SKM-1 (cell line): ENCODE measurements around the gene NCCRP1.

Experiments used
- DNase-seq: peaks from one replicate; lab custom pipeline; 2025; ENCODE audit not compliant: unreplicated experiment; lab: John Stamatoyannopoulos, UW

Gene NCCRP1, protein sequence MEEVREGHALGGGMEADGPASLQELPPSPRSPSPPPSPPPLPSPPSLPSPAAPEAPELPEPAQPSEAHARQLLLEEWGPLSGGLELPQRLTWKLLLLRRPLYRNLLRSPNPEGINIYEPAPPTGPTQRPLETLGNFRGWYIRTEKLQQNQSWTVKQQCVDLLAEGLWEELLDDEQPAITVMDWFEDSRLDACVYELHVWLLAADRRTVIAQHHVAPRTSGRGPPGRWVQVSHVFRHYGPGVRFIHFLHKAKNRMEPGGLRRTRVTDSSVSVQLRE

DNA sequence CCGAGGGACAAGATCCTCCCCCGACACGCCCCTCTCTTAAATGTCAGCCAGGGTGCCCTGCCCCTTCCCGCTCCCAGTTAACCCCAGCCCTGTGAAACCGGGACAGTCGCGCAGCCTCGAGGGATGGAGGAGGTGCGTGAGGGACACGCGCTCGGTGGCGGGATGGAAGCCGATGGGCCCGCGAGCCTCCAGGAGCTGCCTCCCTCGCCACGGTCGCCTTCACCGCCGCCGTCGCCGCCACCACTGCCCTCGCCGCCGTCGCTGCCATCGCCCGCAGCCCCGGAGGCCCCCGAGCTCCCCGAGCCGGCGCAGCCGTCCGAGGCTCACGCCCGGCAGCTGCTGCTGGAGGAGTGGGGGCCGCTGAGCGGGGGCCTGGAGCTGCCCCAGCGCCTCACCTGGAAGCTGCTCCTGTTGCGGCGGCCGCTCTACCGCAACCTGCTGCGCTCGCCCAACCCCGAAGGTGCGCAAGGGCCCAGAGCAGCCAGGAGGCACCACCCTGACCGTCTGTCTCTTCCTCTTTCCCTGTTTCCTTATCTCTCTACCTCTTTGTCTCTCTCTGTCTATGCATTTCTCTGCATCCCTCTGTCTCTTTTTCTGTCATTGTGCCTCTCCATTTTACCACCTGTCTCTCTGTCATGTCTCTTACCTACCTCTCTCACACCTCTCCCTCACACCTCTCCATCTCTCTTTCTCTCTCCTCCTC lies at the start of gene NCCRP1:
TSS of gene NCCRP1 (plus strand) at position 105 of the 703 bp plus-strand sequence. CDS start at position 124, 19 bp downstream.
- DNase-seq: no peak

DNA sequence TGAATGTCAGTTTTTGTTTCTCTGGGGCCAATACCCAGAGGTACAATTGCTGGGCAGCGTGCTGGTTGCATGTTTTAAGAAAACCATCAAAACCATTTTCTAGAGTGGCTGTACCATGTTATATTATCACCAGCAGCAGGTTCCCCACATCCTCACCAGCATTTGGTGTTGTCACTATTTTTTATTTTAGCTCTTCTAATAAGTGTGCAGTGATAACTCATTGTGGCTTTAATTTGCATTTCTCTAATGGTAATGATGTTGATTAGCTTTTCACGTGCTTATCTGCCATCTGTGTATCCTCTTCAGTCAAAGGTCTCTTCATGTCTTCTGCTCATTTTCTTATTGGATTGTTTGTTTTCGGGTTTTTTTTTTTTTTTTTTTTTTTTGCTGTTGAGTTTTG lies 49.3 kb upstream of the NCCRP1 start:
- no peak for DNase-seq

DNA sequence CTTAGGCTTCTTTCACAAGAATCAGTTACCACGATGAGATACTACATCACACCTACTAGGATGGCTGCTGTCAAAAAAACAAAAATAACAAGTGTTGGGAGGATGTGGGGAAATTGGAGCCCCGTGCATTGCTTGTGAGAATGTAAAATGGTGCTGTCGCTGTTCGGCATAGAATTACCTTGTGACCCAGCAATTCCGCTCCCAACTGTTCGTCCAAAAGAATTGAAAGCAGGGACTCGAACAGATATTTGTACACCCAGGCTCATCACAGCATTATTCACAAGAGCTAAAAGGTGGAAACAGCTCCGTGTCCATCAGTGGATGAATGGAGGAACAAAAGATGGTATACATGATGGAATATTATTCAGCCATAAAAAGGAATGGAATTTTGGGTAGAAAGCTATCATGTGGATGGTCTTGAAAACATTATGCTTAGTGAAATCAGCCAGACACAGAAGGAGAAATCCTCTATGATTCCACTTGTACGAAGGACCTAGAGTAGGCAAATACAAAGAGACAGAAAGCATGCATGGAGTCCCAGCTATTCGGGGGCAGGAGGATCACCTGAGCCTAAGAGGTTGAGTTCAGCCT lies 47.7 kb upstream of the NCCRP1 start:
- no peak for DNase-seq

DNA sequence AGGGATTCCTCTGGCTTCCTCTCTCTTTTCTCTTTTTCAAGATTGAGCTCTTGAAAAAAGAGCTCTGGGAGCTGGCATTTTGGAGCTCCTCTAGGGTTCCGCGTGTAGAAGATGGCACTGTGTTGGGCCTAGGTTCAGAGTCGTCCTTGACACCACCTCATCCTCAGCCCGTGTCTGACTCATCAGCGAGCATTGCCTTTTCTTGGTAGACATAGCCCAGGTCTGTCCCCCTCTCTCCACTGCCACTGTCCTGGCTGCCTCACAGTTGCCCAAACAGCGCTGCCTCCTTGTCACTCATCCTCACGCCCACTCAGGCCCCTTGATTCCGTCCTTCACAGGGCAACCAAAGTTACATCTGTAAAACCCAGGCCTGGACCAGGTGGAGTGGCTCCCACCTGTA lies 46.5 kb upstream of the NCCRP1 start:
- no peak for DNase-seq

DNA sequence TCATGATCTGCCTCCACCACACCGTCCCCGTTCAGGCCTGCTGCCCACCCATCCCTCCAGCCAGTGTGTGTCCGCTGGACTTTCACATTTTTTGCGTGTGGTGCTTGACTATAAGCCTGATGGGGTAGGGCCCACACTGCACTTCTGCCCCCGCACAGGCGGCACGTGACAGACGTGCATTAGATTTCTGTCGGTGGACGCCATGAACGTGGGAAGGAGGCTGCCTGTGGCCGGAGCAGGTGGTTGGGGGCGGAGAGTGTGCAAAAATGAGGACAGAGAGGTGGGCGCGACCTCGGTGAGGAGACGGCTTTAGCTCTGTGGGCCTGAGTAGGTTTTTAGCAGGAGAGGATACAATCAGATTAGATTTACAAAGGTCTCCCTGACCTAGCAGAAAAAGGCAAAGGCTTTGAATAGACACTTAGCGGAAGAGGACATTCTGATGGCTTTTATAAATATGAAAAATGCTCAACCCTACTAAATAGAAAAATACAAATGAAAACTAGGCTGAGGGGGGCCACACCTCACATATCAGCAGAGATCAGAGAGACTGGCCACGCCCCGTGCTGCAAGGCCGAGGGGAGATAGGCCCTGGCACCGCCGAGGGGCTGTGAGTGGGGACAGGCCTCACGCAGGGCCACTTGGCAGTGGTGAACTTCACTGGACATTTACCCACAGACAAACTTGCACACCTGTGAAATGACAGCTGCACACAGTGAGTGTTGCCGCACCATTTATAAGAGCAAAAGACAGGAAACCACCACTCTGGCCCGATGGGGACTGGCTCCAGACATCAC lies 45.8 kb upstream of the NCCRP1 start:
- no peak for DNase-seq

DNA sequence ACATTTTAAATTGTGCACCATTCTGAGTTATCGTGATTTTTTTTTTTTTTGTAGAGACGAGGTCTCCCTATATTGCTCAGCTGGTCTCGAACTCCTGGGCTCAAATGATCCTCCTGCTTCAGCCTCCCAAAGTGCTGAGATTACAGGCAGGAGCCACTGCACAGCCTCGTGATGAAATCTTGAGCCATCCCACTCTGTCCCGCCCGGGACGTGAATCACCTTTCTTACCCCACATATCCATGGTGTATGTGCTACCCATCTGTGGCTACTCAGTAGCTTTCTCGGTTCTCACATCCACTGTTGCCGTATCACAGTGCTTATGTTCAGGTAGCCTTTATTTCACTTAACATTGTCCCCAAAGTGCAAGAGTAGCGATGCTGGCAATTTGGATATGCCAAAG lies 44.7 kb upstream of the NCCRP1 start:
- DNase-seq: no peak

DNA sequence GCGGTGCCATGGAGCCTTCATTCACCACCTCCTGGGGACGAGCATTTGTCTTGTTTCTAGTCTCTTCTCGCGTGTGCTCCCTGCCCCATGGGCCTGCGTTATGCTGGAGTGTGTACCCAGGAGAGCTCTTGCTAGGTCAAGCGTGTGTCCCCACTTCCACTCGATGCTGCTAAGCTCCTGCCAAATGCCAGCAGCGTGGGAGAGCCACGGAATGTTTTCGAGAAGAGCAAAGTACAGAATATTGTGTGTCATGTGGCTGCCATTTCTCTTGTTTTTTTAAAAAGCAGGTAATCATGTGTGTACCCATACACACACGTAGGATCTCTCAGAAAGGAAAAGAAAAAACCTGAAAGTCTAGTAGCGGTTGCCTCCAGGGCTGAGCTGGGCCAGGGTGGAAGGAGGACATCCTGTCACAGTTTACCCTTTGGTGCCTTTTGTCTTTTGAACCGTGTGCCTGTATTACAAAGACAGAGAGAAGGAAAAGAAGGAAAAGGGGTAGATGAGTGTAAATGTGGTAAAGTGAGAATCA lies 42.6 kb upstream of the NCCRP1 start:
- no peak for DNase-seq

DNA sequence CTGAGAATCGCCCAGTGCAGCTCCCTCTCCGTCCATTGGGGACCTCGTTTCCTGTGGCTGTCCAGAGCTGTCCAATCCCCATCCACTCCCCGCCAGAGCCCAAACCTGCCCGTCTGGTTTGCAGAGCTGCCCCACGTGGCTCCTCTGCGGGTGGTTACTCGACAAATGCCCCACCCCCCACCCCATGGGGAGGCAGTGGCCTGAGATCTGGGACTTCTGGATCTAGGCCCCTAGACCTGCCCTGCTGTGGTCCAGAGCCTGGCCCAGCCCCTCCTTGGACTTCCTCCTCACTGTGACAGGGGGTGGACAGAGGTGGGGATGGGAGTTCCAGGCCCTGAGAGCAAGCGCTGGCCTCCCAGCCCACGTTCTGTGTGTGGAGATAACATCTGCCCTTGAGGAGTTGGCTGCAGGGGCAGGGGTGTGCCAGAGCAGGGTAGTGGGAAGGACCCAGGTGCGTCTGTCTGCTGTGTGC lies 42.1 kb upstream of the NCCRP1 start:
- no peak for DNase-seq

DNA sequence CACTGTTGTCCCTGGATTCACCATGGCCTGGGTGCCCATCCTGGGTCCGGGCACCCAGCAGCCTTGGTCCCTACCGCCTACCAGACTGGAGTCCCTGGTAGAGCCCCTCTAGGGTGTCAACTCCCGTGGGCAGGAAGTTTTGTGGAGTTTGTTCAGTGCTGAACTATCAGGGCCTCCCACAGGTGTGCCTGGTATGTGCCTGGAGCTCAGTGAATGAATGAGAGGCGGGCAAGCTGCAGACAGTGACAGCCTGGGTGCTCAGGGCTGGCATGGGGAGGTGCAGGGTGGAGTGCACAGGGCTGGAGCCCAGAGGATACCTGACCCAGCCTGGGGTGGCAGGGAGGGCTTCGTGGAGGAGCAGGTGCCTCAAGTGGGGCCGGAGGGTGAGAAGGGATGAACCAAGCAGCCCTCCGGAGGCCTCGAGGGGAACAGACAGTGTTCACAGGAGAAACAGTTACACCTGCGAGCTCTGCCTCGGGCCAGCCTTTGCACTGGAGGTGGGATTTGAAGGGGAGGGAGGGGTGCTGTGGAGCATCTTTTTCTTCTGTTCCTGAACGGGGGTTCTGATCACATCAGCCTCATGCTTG lies 41.6 kb upstream of the NCCRP1 start:
- DNase-seq: no peak

DNA sequence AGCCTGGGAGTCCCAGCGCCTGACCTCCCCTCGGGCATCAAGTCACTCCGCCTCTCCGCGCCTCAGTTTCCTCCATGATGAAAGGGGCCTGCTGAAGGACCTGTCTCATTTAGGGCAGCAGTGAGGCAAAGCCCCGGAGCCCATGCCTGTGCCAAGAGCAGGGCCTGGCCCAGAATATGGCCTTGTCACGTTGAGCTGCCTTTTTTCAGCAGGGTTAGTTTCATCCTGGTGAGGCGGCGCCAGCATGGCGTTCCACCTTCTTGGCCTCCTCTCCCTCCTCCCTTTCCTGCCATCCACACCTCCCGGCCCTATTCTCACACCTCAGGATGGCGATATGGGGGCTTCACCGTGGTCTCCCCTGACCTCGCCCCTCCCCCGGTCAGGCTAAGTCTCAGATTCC lies 41.0 kb upstream of the NCCRP1 start:
- no peak for DNase-seq

DNA sequence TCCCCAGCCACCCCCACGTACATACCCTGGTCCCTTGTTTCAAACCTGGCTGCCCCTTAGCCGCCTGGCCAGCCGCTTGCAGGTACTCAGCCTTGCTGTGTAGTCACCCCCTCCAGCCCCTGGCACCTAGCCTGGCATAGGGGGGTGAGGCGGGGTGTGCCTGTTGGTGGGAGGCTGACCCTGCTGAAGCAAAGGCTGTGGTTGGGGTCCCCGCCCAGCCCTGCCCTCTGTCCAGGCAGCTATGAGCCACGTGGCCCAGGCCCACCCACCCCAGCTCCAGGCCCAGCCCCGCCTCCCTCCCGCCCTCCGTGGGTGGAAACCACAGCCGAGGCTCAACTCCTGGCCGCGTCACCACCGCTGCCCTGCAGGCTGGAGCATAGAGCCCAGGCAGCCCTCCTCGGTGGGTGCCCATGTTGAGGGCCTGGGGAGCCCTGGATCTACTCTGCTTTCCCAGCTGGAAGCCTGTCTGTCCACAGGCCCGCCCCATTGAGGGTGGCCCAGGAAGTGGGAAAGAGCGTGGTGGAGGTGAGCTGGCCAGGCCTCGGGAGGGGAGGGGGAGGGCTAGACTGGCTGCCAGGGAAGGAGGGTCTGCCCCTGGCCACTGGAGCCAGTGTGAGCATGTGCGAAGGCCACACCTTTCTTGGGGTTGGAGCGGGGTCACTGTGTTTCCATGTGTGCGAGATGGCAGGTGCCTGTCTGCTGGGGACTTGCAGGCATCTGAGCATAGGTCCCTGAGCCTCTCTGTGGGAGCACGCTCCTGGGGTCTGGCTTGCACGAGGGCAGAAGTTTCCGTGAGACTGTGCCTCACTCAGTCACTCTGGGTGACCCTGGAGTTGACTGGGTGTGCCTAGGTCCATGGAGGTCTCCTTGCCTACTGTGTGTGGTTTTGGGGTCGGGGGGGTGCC lies 40.2 kb upstream of the NCCRP1 start:
- DNase-seq: no peak

DNA sequence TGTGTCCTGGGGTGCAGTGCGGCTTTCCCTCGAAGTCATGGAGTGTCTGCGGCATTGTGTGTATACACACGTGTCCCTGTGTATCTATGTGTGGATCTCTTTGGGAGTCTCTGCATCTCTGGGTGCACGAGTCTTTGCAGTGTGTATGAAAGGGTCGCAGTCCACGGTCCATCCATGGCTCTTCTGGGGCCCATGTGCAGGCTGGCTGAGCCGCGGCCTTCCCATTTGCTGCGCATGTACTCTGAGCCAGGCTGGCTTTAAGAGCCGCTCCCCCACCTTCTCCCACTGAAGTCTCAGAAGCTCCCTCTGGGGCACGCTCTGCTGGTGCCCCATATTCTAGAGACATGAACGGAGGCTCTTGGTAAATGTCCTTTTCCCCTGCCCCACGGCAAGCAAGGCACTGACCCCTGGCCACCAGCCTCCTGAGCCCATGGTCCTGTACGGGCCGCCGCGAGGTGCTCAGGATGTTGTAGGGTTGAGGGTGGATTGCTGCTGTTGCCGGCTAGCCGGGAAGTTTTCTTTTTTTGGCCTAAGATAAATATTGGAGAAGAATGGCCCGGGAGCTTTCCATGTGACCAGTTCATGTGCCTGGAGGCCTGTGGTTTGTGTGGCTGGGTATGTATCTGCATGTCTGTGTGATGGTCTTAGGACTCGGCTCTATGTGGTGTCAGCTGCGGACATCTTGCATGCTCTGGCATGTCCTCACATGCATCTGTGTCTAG lies 39.3 kb upstream of the NCCRP1 start:
- no peak for DNase-seq

DNA sequence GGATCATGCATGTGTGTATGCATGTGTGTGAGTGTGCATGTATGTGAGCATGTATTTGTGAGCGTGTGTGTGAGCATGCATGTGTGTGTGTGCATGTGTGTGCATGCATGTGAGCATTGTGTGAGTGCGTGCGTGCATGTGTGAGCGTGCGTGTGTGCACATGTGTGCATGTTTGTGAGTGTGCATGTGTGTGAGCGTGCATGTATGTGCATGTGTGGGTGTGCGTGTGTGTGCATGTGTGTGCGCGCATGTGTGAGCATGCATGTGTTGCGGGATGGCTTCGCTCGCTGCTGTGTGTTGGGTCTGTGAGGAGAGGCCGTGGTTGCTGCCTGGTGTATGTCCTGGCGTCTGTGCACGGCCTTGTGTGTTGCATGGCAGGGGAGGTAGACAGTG lies 38.8 kb upstream of the NCCRP1 start:
- DNase-seq: no peak

DNA sequence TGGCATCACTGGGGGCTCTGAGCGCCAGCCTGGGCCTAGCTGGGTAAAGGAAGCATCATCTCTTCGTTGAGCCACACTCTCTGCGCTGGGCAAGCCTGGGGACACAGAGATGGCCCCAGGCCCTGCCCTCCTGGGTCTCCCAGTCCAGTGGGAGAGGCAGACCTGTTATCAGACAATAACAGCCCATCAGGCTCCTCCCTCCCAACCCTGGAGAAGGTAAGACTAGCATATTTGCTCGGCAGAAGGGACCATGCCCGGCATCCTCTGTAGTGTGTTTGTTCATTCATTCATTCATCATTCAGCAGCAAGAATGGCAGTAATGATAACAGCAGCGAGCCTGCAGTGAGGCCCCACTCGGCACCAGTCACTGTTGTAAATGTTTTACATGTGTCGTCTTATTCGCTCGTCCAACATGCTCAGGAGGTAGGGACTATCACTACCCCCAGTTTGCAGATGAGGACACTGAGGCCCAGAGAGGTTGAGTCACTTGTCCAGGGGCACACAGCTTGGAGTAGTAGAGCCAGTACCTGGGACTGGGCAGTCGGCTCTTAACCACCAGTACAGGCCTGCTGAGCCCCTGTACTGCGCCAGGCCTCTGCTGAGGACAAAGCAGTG lies 38.0 kb upstream of the NCCRP1 start:
- no peak for DNase-seq

DNA sequence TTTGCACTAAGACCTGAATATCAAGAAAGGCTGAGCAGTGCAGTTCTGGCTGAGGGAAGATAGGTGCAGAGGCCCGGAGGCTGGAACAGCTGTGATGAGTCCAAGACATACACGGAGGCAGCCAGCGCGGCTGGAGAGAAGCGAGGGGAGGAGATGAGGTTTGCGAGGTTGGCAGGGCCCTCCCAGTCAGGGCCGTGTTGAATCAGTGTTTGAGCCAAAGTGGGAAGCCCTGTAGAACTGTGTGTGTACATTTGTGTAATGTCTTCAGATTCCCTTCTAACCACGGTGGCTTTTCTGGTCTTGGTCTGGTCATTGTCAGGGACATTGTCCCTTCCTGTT lies 36.3 kb upstream of the NCCRP1 start:
- no peak for DNase-seq

DNA sequence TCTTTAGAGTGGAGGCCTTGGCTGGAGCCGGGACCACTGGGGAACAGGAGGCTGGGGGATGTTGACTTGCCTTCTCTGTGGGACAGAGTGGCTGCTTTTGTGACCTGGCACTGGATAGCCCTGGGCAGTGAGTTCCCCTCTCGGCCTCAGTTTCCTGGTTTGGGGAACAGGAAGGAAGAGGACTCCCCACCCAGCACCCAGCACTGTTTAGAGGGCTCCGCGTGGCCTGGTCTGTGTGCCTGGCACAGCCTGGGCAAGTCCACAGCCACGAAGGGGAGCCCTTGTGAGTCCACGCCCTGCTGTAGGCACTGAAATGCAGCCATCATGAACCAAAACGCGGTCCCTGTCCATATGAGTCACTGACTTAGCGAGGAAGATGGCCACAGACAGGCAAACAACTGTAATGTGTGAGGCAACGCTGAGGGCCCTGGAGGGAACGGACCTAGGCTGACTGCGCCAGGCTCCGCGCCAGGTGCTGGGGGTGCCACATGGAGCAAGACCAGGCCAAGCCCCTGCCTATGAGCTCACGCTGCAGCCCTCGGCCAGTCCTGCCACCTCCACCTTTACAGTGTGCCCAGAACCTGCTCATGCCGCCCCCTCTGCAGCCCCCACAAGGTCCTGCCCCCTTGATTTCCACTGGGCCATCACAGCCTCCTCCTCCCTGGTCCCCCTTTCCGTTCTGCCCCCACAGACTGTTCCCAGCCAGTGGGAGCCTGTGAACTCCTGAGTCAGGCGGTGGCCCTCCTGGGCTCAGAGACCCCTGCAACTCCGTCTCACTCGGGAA lies 35.7 kb upstream of the NCCRP1 start:
- DNase-seq: no peak

DNA sequence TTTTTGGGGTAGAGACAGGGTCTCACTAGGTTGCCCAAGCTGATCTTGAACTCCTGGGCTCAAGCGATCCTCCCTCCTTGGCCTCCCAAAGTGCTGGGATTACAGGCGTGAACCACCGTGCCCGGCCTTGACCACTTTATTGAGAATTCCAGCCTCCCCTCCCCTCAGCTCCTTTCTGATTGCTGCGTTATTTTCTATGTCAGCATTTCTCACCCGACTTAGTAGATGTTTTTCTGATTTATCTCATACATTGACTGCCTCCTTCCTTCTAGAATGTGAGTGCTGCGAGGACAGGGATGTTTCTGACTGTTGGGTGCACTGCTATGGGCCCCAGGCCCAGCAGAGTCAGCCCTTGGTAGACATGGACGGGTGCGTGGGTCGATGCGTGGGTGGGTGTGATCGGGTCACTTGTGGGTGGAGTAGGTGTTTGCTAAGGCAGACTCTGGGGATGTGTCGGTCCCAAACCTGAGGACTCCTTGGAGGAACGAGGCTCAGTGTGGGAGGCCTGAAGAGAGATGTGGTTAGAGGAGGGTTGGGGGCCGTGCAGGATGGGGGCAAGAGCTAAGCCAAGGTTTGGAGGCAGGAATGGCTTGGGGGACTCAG lies 34.2 kb upstream of the NCCRP1 start:
- DNase-seq: no peak

DNA sequence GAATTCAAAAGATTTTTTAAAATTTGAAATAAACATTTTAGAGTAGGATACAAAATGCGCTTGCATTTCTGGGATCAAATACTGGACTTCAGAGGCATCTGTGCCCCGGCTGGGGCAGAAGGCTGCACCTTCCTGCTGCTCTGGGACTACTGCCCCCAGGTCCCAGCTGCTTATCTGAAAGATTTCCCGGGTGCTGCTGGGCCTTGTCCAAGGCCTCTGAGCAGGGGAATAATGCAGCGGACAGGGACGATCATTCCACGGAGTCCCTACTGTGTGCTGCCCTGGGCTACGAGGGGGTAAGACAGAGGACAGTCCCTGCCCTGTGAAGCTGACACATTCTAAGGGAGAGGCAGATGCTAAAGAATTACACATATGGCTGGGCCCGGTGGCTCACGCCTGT lies 33.1 kb upstream of the NCCRP1 start:
- DNase-seq: no peak
